SU-DHL-6 (cell line): Measurements from ENCODE around the gene DIO1.

Source experiments
- H2AFZ ChIP-seq: fragments of 200-600 bp; sonication (generic); 2 replicates; pipeline ENCODE4 v1.6.1; 2014; ENCODE audit warnings: low read depth, mild to moderate bottlenecking, moderate library complexity, mixed read lengths, antibody characterized with exemption, low read length; ENCODE audit not compliant: severe bottlenecking
- H3F3A ChIP-seq: fragments of 200-600 bp; shearing (Covaris generic); 2 replicates; pipeline ENCODE4 v1.6.0; 2016; ENCODE audit warnings: antibody characterized with exemption, mild to moderate bottlenecking; ENCODE audit not compliant: insufficient read depth
- H3K27ac ChIP-seq: fragments of 200-600 bp; sonication (generic); 2 replicates; pipeline ENCODE4 v1.5.1; 2016; ENCODE audit warnings: low read depth, mild to moderate bottlenecking, low read length, moderate library complexity, mixed read lengths
- H3K27me3 ChIP-seq: fragments of 200-600 bp; sonication (generic), shearing (Covaris generic); 2 replicates; pipeline ENCODE4 v1.6.0; 2014; ENCODE audit warnings: mild to moderate bottlenecking, low read length
- H3K36me3 ChIP-seq: fragments of 200-600 bp; sonication (generic); 2 replicates; pipeline ENCODE4 v1.6.1; 2014; ENCODE audit warnings: mild to moderate bottlenecking, low read length, mixed read lengths
- H3K4me2 ChIP-seq: fragments of 300-600, 200-600 bp; shearing (Covaris generic), sonication (generic); 2 replicates; pipeline ENCODE4 v1.6.0; 2014; ENCODE audit warnings: low read length, low read depth, mild to moderate bottlenecking; ENCODE audit not compliant: poor library complexity, severe bottlenecking
- H3K4me3 ChIP-seq: fragments of 200-600 bp; sonication (generic); 2 replicates; pipeline ENCODE4 v1.5.1; 2014; ENCODE audit warnings: antibody characterized with exemption, low read length, mild to moderate bottlenecking, mixed read lengths; ENCODE audit not compliant: insufficient read depth, poor library complexity, severe bottlenecking
- H3K79me2 ChIP-seq: fragments of 200-600 bp; sonication (generic); 2 replicates; pipeline ENCODE4 v1.6.1; 2014; ENCODE audit warnings: mild to moderate bottlenecking, low read length, moderate library complexity; ENCODE audit not compliant: insufficient read depth
- H3K9ac ChIP-seq: fragments of 200-600 bp; sonication (generic); 2 replicates; pipeline ENCODE4 v1.7.0; 2014; ENCODE audit warnings: mild to moderate bottlenecking, low read length
- H3K9me2 ChIP-seq: fragments of 200-600 bp; sonication (generic); replicated peaks from 2 replicates; pipeline ENCODE4 v1.6.1; 2014; ENCODE audit warnings: low read length; ENCODE audit not compliant: insufficient read depth
- H3K9me3 ChIP-seq: fragments of 200-600 bp; sonication (generic); 2 replicates; pipeline ENCODE4 v1.6.1; 2014; ENCODE audit warnings: low read length, mixed read lengths; ENCODE audit not compliant: insufficient read depth
- H4K20me1 ChIP-seq: fragments of 200-600 bp; sonication (generic); 2 replicates; pipeline ENCODE4 v1.6.1; 2014; ENCODE audit warnings: low read depth, mild to moderate bottlenecking, antibody characterized with exemption, low read length, moderate library complexity, mixed read lengths
- EZH2phosphoT487 ChIP-seq: fragments of 200-600 bp; sonication (generic), shearing (Covaris generic); conservative IDR thresholded peaks from 2 replicates; pipeline ENCODE4 v1.6.1; 2018; ENCODE audit warnings: mild to moderate bottlenecking, antibody characterized with exemption, low read length, moderate library complexity, mixed read lengths
- TF ChIP-seq, protein P1 (sequence below): fragments of 200-600 bp; sonication (generic); IDR thresholded peaks from one replicate; pipeline ENCODE4 v1.5.1; 2017; ENCODE audit warnings: antibody characterized with exemption, mild to moderate bottlenecking, low read length, moderate library complexity; ENCODE audit not compliant: insufficient read depth, poor library complexity, severe bottlenecking

DIO1 gene

DNA sequence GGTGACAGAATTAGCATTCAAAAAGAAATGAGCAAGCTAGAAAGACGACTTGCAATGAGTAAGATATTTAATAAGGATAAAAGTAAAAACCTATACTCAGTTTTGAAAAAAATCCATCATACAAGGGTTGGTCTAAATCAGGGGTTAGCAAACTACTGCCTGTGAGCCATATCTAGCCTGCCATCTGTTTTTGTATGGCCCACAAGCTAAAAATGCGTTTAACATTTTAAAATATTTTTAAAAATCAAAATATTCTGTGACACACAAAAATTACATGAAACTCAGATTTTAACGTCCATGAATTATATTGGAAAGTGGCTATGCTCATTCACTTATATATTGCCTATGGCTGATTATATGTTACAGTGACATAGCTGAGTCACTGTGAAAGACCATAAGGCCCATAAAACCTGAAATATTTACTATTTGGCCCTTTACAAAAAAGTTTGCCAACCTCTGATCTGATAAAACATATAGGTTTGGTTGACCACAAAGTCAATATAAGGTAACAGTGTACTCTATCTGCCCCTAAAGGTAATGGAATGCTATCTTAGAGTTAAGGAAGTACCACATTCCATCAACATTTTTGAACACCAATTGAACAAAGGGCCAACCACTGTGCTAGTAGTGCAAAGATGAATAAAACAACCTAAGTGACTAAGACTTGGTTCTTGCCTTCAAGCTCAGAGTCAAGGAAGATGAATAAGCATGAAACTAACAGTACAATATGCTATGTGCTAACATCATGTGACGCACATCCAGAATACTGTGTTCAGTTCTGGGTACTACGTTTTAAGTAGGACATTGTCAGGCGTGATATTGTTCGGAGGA lies 48.4 kb downstream of the DIO1 start:
- Histone ChIP-seq H3K9me3 (no peaks in the 10 kb centered on the region), H3K4me3 (no peak overlapping the region), H3K4me2 (no peak overlapping the region), H4K20me1 (no peaks in the 10 kb centered on the region), H3F3A (peaks cover 10% of the 10 kb centered on the region; the same call in 1 of the 2 replicates), H3K9me2 (no peaks in the 10 kb centered on the region), H3K36me3 (peaks cover 18% of the 10 kb centered on the region), H2AFZ (no peak overlapping the region), H3K27ac (no peak overlapping the region), H3K27me3 (no peaks in the 10 kb centered on the region), H3K79me2 (peaks cover 41% of the 10 kb centered on the region), H3K9ac (no peak overlapping the region)
- TF ChIP-seq EZH2phosphoT487, result no peak
- TF ChIP-seq, protein P1, sequence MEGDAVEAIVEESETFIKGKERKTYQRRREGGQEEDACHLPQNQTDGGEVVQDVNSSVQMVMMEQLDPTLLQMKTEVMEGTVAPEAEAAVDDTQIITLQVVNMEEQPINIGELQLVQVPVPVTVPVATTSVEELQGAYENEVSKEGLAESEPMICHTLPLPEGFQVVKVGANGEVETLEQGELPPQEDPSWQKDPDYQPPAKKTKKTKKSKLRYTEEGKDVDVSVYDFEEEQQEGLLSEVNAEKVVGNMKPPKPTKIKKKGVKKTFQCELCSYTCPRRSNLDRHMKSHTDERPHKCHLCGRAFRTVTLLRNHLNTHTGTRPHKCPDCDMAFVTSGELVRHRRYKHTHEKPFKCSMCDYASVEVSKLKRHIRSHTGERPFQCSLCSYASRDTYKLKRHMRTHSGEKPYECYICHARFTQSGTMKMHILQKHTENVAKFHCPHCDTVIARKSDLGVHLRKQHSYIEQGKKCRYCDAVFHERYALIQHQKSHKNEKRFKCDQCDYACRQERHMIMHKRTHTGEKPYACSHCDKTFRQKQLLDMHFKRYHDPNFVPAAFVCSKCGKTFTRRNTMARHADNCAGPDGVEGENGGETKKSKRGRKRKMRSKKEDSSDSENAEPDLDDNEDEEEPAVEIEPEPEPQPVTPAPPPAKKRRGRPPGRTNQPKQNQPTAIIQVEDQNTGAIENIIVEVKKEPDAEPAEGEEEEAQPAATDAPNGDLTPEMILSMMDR, result no peak

DNA sequence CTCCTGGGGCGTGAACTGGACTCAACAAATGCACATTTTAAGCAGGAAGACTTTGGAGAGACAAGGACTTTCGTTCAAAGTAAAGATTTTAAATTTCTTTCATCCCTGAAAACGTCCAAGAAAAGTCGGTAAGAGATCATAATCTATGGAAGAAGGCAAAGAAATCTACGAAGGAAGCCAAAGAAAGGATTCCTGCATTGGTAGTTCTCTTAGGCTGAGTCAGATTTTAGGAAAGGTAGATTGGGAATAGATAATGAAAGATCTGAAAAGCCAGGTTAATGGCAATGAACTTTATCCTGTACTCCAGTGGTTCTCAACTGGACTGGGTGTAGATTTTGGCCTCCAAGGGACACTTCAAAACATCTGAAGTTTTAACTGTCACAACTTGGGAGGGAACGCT lies 49.1 kb downstream of the DIO1 start:
- TF ChIP-seq EZH2phosphoT487, result no peak
- TF ChIP-seq, protein P1, result no peak
- peaks cover 10% of the 10 kb centered on the region; the same call in 1 of the 2 replicates for H3K36me3 ChIP-seq
- no peak overlapping the region for H2AFZ ChIP-seq
- H3F3A ChIP-seq, result peaks cover 14% of the 10 kb centered on the region; the same call in 1 of the 2 replicates
- H3K4me3 ChIP-seq, result no peak overlapping the region
- H3K4me2 ChIP-seq, result no peak overlapping the region
- no peak overlapping the region for H3K27ac ChIP-seq
- no peaks in the 10 kb centered on the region for H3K9me2 ChIP-seq
- H3K9me3 ChIP-seq, result no peaks in the 10 kb centered on the region
- H4K20me1 ChIP-seq, result no peaks in the 10 kb centered on the region
- peaks cover 40% of the 10 kb centered on the region for H3K79me2 ChIP-seq
- no peak overlapping the region for H3K9ac ChIP-seq
- no peaks in the 10 kb centered on the region for H3K27me3 ChIP-seq

DNA sequence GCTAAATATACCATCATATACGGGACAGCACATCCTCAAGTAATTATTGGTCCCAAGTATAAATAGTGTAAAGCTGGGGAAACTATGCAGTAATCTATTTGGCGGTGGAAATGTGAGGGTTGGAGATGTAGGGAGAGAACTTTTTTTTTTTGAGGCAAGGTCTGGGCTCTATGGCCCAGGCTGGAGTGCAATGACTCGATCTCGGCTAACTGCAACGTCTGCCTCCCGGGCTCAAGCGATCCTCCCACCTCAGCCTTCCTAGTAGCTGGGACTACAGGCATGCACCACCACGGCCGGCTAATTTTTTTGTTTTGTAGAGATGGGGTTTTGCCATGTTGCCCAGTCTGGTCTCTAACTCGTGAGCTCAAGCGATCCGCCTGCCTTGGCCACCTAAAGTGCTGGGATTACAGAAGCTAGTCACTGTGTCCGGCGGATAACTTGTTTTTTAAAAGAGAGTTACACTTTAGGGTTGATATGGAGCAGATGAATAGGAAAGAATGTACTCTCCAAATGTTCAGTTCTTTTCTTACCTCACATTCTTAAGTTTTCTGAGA lies 49.6 kb downstream of the DIO1 start:
- peaks cover 14% of the 10 kb centered on the region; the same call in 1 of the 2 replicates for H3F3A ChIP-seq
- peaks cover 45% of the 10 kb centered on the region for H3K79me2 ChIP-seq
- H3K4me3 ChIP-seq, result no peak overlapping the region
- H3K9me3 ChIP-seq, result no peaks in the 10 kb centered on the region
- no peaks in the 10 kb centered on the region for H3K27me3 ChIP-seq
- no peak overlapping the region for H3K27ac ChIP-seq
- no peak overlapping the region for H2AFZ ChIP-seq
- H3K9ac ChIP-seq, result no peak overlapping the region
- H3K4me2 ChIP-seq, result peak overlapping the region; percentile 85
- H3K36me3 ChIP-seq, result peaks cover 6% of the 10 kb centered on the region; the same call in 1 of the 2 replicates
- no peak for TF ChIP-seq EZH2phosphoT487
- TF ChIP-seq, protein P1, result no peak
- H4K20me1 ChIP-seq, result no peaks in the 10 kb centered on the region
- no peaks in the 10 kb centered on the region for H3K9me2 ChIP-seq
